ENCODE measurements around the gene NFX1.
"Not testable (repeated sequence)": the region's sequence is repeated elsewhere in the genome, so short reads cannot be mapped to it uniquely, and the experiment has no call there.

NFX1 gene

GRCh38 chr9:33393581-33393980, 103.3 kb downstream of the NFX1 start:
- no peak for DNase-seq

- not testable (repeated sequence) for DNase-seq
Measured at GRCh38 chr9:33393986-33394385, 103.7 kb downstream of the NFX1 start.

DNA sequence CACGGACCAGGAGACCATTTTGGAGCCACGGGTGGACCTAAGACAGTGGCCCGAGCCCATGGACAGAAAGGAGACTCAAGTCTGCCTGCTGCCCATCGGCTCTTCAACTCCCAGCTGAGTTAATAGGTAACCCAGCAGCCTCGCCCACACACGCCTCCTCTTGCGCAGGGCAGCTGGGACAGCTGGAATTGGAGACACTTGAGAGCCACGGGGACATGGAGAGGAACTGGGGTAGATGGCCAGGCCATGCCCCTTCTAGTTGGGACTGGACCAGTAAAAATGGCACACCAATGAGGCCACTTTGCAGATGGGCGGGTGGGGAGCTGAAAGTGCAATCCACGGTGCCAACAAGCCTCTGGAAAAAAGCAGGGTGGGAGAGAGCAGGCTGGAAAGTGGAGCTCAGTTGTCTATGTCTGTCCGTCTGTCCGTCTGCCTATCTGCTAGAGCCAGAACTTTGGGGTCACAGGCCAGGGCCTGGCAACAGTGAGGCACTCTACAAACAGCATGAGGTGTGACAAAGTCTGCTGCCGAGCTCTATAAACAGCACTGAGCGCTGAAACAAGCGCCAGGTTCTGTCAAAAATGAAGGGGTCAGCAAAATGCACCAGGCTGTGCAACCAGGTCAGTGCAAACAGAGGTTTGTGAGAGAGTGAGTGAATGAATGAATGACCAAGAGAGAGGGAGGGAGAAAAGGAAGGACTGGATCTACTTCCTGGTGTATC, 105.0 kb downstream of the NFX1 start:
- DNase-seq = not testable (repeated sequence)

GRCh38 chr9:33397801-33398200, 107.5 kb downstream of the NFX1 start:
- not testable (repeated sequence) for DNase-seq

GRCh38 chr9:33399047-33399446, 108.7 kb downstream of the NFX1 start:
- DNase-seq = not testable (repeated sequence)

DNA sequence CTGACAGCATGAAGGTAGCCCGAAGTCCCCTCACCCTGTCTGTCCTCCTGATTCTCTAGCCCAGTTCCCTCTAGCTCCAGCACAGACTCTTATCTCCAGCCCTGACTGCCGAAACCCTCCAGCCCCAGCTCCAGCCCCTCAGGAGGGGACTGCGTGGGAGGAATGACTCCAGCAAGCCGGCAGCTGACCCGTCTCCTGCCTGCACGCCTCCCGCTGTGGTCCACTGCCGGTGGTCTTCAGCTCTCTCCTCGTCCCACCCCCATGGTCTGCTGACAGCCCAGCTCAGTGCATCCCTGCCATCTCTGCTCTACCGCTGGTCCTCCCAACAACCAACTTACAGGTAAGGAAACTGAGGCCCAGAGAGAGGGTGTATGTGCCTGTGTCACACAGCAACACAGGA, 111.5 kb downstream of the NFX1 start:
- DNase-seq = not testable (repeated sequence)

- DNase-seq = not testable (repeated sequence)
Measured at GRCh38 chr9:33402371-33402770, 112.1 kb downstream of the NFX1 start, which contains the start of gene AQP7. Gene AQP7 (minus strand): TSS chr9:33402568. CDS start chr9:33401262, 1,306 bp downstream.

GRCh38 chr9:33403941-33404787, 113.8 kb downstream of the NFX1 start:
- no peak for DNase-seq

- no peak for DNase-seq
Measured at GRCh38 chr9:33404788-33405362, 114.6 kb downstream of the NFX1 start.

GRCh38 chr9:33407061-33407460, 116.7 kb downstream of the NFX1 start:
- no peak for DNase-seq

- no peak for DNase-seq
Measured at GRCh38 chr9:33408087-33408486, 117.8 kb downstream of the NFX1 start.

DNA sequence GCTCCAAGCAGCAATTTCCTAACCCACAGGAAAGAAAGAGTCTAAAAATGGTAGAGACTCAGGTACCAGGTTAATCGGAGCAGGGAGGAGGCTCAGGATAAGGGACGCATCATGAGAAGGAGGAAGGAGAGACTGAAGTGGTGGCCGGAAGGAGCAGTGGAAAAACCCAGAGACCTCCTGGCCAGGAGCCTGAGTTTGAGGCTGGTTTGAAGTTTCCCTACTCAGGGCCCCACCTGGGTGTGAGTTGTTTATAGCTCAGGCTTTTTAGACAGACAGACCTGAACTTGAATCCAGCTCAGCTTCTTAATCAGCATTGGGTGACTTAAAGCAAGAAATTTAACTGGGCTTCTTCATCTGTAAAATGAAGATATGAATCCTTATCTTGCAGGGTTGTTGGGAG, 124.0 kb downstream of the NFX1 start:
- DNase-seq = no peak

DNA sequence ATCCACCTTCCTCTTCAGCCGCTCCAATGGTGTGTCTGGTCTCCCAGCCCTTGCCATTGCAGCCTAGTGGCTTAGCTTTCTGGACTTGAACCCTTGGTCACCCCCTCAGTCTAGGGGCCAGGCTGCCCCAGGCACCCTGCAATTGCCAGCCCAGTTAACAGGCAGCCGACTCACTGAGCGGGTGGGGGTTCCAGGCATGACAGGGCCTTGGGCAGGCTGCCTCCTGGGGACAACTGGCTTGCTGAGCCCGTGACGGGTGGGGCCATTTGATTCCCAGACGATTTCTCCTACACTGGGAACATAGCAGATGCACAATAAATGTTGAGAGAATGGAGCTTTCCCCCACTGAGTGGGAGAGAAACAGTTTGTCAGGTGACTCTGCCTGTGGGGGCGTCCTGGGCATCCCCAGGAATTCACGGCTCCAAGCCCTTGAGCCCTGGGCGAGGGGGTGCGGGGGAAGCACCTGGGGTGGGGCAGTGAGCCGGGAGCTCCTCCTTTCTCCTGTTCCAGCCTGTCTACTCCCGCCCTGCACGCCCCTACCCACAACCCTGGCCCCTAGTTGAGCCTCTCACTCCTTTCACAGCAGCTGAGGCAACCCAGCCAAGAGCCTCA, 124.7 kb downstream of the NFX1 start:
- DNase-seq = no peak

GRCh38 chr9:33415501-33416038, 125.3 kb downstream of the NFX1 start:
- DNase-seq = no peak

GRCh38 chr9:33416996-33417395, 126.7 kb downstream of the NFX1 start:
- DNase-seq = no peak

GRCh38 chr9:33418090-33418489, 127.8 kb downstream of the NFX1 start:
- no peak for DNase-seq

DNA sequence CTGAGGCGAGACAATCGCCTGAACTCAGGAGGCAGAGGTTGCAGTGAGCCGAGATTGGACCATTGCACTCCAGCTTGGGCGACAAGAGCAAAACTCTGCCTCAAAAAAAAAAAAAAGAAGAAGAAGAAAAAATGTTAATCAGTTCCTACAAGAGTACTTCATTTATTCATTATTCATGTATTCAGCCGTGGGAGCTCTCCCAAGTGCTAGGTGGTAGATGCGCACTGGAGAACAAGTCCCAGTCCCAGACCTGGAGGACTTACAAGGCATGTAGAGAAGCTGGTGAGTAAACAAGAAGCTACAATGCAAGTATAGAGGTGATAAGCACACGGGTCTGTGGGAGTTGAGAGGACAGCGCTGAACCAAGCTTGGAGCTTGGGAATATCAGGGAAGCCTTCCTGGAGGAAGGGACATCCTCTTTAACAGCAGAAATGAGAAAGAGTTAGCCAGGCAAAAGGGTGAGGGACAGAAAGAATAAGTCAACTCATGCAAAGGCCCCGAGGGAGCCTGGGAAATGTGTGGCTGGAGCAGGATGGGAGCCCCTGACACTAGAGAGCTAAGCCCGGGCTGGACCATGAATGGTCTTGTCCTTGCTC, 129.5 kb downstream of the NFX1 start:
- no peak for DNase-seq
